HepG2 (cell line): ENCODE results near the gene ALDH16A1. TPM values are rescaled to one million over a fixed set of nuclear protein-coding genes. Genes with fewer than 3 reads are reported as not detected.
A peak's percentile ranks its signal among the peaks of the same experiment; 100 is the strongest.

Experiments
- ATF7 ChIP-seq, 2 experiments: fragments of 450-650 bp in 1 of 2; sonication (generic) in 1 of 2; formaldehyde crosslinking in 1 of 2; IDR thresholded peaks; 2 replicates each; pipeline versions ENCODE4 v1.4.0 to v1.6.1; 2016 to 2020; ENCODE audit warnings: antibody characterized with exemption in 1 of 2, mild to moderate bottlenecking in 1 of 2, missing genetic modification reagents in 1 of 2
- DR1 ChIP-seq: sonication (generic); formaldehyde crosslinking; IDR thresholded peaks from 2 replicates; pipeline ENCODE4 v1.8.0; 2021; ENCODE audit warnings: mild to moderate bottlenecking, missing genetic modification reagents, inconsistent platforms
- DZIP1 ChIP-seq: sonication (generic); formaldehyde crosslinking; IDR thresholded peaks from 2 replicates; pipeline ENCODE4 v1.5.0; 2020; ENCODE audit warnings: mild to moderate bottlenecking, missing genetic modification reagents
- ETS1 ChIP-seq: sonication (generic); formaldehyde crosslinking; IDR thresholded peaks from 2 replicates; pipeline ENCODE4 v1.4.0; 2020; ENCODE audit warnings: missing genetic modification reagents
- GFI1 ChIP-seq: sonication (generic); formaldehyde crosslinking; IDR thresholded peaks from 2 replicates; pipeline ENCODE4 v1.5.0; 2020; ENCODE audit warnings: missing genetic modification reagents, mild to moderate bottlenecking, borderline replicate concordance
- HDAC1 ChIP-seq: sonication (generic); formaldehyde crosslinking; IDR thresholded peaks from 2 replicates; pipeline ENCODE4 v1.5.1; 2020; ENCODE audit warnings: mild to moderate bottlenecking, missing genetic modification reagents
- HNF1B ChIP-seq: sonication (generic); formaldehyde crosslinking; IDR thresholded peaks from 2 replicates; pipeline ENCODE4 v1.5.1; 2020; ENCODE audit warnings: mild to moderate bottlenecking, moderate library complexity, missing genetic modification reagents
- HNF4A ChIP-seq: sonication (generic); formaldehyde crosslinking; IDR thresholded peaks from 2 replicates; pipeline ENCODE4 v1.4.0; 2020; ENCODE audit warnings: missing genetic modification reagents
- HOXA5 ChIP-seq: sonication (generic); formaldehyde crosslinking; IDR thresholded peaks from 2 replicates; pipeline ENCODE4 v1.4.0; 2020; ENCODE audit warnings: missing genetic modification reagents
- KDM5A ChIP-seq: fragments of 200-600 bp; sonication (generic); IDR thresholded peaks from 2 replicates; pipeline ENCODE4 v1.7.0; 2018; ENCODE audit warnings: antibody characterized with exemption, mild to moderate bottlenecking, low read length, borderline replicate concordance
- KDM6A ChIP-seq: IDR thresholded peaks from 2 replicates; pipeline ENCODE4 v1.6.1; 2016; ENCODE audit warnings: low read depth
- LCORL ChIP-seq, 2 experiments: fragments of 450-650 bp in 1 of 2; sonication (generic) in 1 of 2; formaldehyde crosslinking in 1 of 2; IDR thresholded peaks; 2 replicates each; pipeline versions ENCODE4 v1.5.0 to v1.6.1; 2017 to 2020; ENCODE audit warnings: antibody characterized with exemption in 1 of 2, missing genetic modification reagents in 1 of 2
- MEIS1 ChIP-seq: sonication (generic); formaldehyde crosslinking; IDR thresholded peaks from 2 replicates; pipeline ENCODE4 v1.9.0; 2021; ENCODE audit warnings: mild to moderate bottlenecking, missing genetic modification reagents, moderate library complexity, borderline replicate concordance
- NR2F2 ChIP-seq: IDR thresholded peaks from 2 replicates; pipeline ENCODE4 v1.6.1; 2012; ENCODE audit warnings: low read depth, inconsistent platforms, borderline replicate concordance
- SNAI1 ChIP-seq: sonication (generic); formaldehyde crosslinking; IDR thresholded peaks from 2 replicates; pipeline ENCODE4 v1.5.0; 2020; ENCODE audit warnings: mild to moderate bottlenecking, missing genetic modification reagents, borderline replicate concordance
- TAF15 ChIP-seq: fragments of 200-400 bp; formaldehyde crosslinking; IDR thresholded peaks from one replicate; pipeline ENCODE4 v1.6.1; 2018; ENCODE audit warnings: mild to moderate bottlenecking, low read depth, low read length; ENCODE audit not compliant: poor library complexity, severe bottlenecking
- ZMAT3 ChIP-seq: sonication (generic); formaldehyde crosslinking; conservative IDR thresholded peaks from 2 replicates; pipeline ENCODE4 v1.7.0; 2021; ENCODE audit warnings: missing genetic modification reagents
- ZNF451 ChIP-seq: sonication (generic); formaldehyde crosslinking; IDR thresholded peaks from 2 replicates; pipeline ENCODE4 v1.5.0; 2020; ENCODE audit warnings: mild to moderate bottlenecking, missing genetic modification reagents
- ZNF607 ChIP-seq: sonication (generic); formaldehyde crosslinking; IDR thresholded peaks from 2 replicates; pipeline ENCODE4 v1.5.1; 2020; ENCODE audit warnings: missing genetic modification reagents, mild to moderate bottlenecking, borderline replicate concordance
- ZNF670 ChIP-seq: sonication (generic); formaldehyde crosslinking; IDR thresholded peaks from 2 replicates; pipeline ENCODE4 v1.8.0; 2022; ENCODE audit warnings: mild to moderate bottlenecking, missing genetic modification reagents, borderline replicate concordance
- ZNF672 ChIP-seq: sonication (generic); formaldehyde crosslinking; IDR thresholded peaks from 2 replicates; pipeline ENCODE4 v1.8.1; 2022; ENCODE audit warnings: missing genetic modification reagents
- ZNF724P ChIP-seq: sonication (generic); formaldehyde crosslinking; IDR thresholded peaks from 2 replicates; pipeline ENCODE4 v1.8.0; 2022; ENCODE audit warnings: missing genetic modification reagents, borderline replicate concordance
- ZNF768 ChIP-seq: sonication (generic); formaldehyde crosslinking; IDR thresholded peaks from 2 replicates; pipeline ENCODE4 v1.4.0; 2020; ENCODE audit warnings: missing genetic modification reagents
- ZNF773 ChIP-seq: sonication (generic); formaldehyde crosslinking; IDR thresholded peaks from 2 replicates; pipeline ENCODE4 v1.4.0; 2020; ENCODE audit warnings: missing genetic modification reagents, borderline replicate concordance
- polyA plus RNA-seq, 8 experiments: library from polyadenylated mRNA; depleted of rRNA in 3 of 8; stranded (reverse) in 7 of 8; unstranded in 1 of 8; fragments of >200 nt; fragmentation: Illumina TruSeq in 4 of 8; extraction: Trizol in 4 of 8; gene quantifications; 2 replicates each; pipeline versions ENCODE4 v1.2.1 to v1.2.3, GENCODE V29; 2011 to 2016; ENCODE audit warnings: low read depth in 4 of 8, missing spikeins in 1 of 8, mixed read lengths in 1 of 8; ENCODE audit not compliant: insufficient read depth in 1 of 8
- total RNA-seq, 5 experiments: library from RNA; depleted of rRNA; stranded (reverse); fragments of >200 nt; fragmentation: Illumina TruSeq; extraction: Trizol; gene quantifications; 2 replicates each; pipeline ENCODE4 v1.2.3, GENCODE V29; 2016; ENCODE audit warnings: low read depth in 1 of 5
- TF ChIP-seq, protein P1 (sequence below): sonication (generic); formaldehyde crosslinking; IDR thresholded peaks from 2 replicates; pipeline ENCODE4 v1.5.0; 2020; ENCODE audit warnings: missing genetic modification reagents

ALDH16A1 gene
- total and polyA plus RNA-seq, 2 of the 13 experiments (the other 11 are each of a cell fraction or from before 2014, with no cell fraction given): 8.4 to 34.9 TPM

GRCh38 chr19:49496574-49497008 is 43.6 kb downstream of the ALDH16A1 start (continued):
- no peak for TF ChIP-seq ETS1 (CRISPR knock-in tag)
- no peak for TF ChIP-seq ZMAT3
- no peak for TF ChIP-seq HNF1B (CRISPR knock-in tag)
- TF ChIP-seq, protein P1, sequence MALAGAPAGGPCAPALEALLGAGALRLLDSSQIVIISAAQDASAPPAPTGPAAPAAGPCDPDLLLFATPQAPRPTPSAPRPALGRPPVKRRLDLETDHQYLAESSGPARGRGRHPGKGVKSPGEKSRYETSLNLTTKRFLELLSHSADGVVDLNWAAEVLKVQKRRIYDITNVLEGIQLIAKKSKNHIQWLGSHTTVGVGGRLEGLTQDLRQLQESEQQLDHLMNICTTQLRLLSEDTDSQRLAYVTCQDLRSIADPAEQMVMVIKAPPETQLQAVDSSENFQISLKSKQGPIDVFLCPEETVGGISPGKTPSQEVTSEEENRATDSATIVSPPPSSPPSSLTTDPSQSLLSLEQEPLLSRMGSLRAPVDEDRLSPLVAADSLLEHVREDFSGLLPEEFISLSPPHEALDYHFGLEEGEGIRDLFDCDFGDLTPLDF (CRISPR knock-in tag): no peak
- TF ChIP-seq ZNF670 (CRISPR knock-in tag): 0 out of 2 replicates have a peak, but pooled peaks have one; percentile 2
- no peak for TF ChIP-seq ZNF672 (CRISPR knock-in tag)
- no peak for TF ChIP-seq TAF15
- no peak for TF ChIP-seq DZIP1
- no peak for TF ChIP-seq SNAI1 (CRISPR knock-in tag)
- TF ChIP-seq MEIS1 (CRISPR knock-in tag): no peak
- TF ChIP-seq DR1 (CRISPR knock-in tag): no peak
- peak; percentile 12; the same call in 1 of the 2 replicates for TF ChIP-seq HDAC1 (CRISPR knock-in tag)
- peak; percentile 70 for TF ChIP-seq KDM5A
- no peak for TF ChIP-seq ZNF768
- TF ChIP-seq KDM6A (CRISPR knock-in tag): no peak
- no peak for TF ChIP-seq ATF7 (IDR thresholded peaks at IDR 0.05)
- TF ChIP-seq ATF7 (CRISPR knock-in tag; IDR thresholded peaks at IDR 0.05): no peak
- no peak for TF ChIP-seq ZNF773 (CRISPR knock-in tag)
- TF ChIP-seq ZNF607 (CRISPR knock-in tag): 0 out of 2 replicates have a peak, but pooled peaks have one; percentile 2
- no peak for TF ChIP-seq GFI1 (CRISPR knock-in tag)
- no peak for TF ChIP-seq LCORL (IDR thresholded peaks at IDR 0.05)
- TF ChIP-seq LCORL (CRISPR knock-in tag; IDR thresholded peaks at IDR 0.05): no peak
- no peak for TF ChIP-seq HNF4A (CRISPR knock-in tag)
- TF ChIP-seq NR2F2: no peak
- TF ChIP-seq ZNF724P (CRISPR knock-in tag): no peak
- TF ChIP-seq HOXA5: no peak
- TF ChIP-seq ZNF451 (CRISPR knock-in tag): no peak
